K562 (cell line): Measurements from ENCODE around the gene RARA. TPM values are rescaled to one million over a fixed set of nuclear protein-coding genes. Genes with fewer than 3 reads are reported as not detected.
A peak's percentile ranks its signal among the peaks of the same experiment; 100 is the strongest.

Experiments used
- ATAC-seq: fragments of 200-7000 bp; cut with Tn5 transposase; 3 replicates; pipeline ENCODE4 v1.9.1; 2020; ENCODE audit warnings: moderate library complexity
- BruUV-seq: library from RNA; stranded (reverse); fragments of 400-500 nt; replicated peaks from 2 replicates; lab custom pipeline; 2021; lab: Mats Ljungman, UMichigan
- CTCF ChIA-PET: fragments of 300-600 bp; formaldehyde crosslinking; extraction: SDS; loops from one replicate; lab custom pipeline; 2021; ENCODE audit warnings: low intra/inter-chr PET ratio; lab: Yijun Ruan, JAX
- POLR2A ChIA-PET: fragments of 300-600, 350-650 bp; sonication (Branson Sonifier 250); formaldehyde crosslinking; extraction: SDS; loops from one replicate; lab custom pipeline; 2021; ENCODE audit warnings: antibody characterized with exemption, inconsistent platforms; lab: Yijun Ruan, JAX
- DNase-seq, 4 experiments: peaks; one replicate each; pipeline versions ENCODE4 v3.0.0 to v3.0.0-alpha.2; 2011 to 2018; ENCODE audit warnings: low spot score in 3 of 4, mixed read lengths in 3 of 4; ENCODE audit errors: extremely low read depth in 1 of 4
- FAIRE-seq: peaks from 2 replicates; lab custom pipeline; 2011; peaks lifted over from hg19 to GRCh38; lab: Jason Lieb, UNC
- H2AFZ ChIP-seq: 2 replicates; pipeline ENCODE4 v1.6.0; 2011; ENCODE audit warnings: low read depth, low read length, control low read depth, inconsistent platforms
- H3K27ac ChIP-seq: fragments of 200-600 bp; 3 replicates; pipeline ENCODE4 v1.8.0; 2011; ENCODE audit warnings: low read depth, mild to moderate bottlenecking, control low read depth, inconsistent platforms, low read length, moderate library complexity, mixed read lengths; ENCODE audit errors: extremely low read depth
- H3K27me3 ChIP-seq, 2 experiments: fragments of 300-600 bp in 1 of 2; 2 replicates in 1 of 2; 3 replicates in 1 of 2; pipeline versions ENCODE4 v1.6.0 to v1.8.0; 2011; ENCODE audit warnings: inconsistent platforms in 2 of 2, low read length in 2 of 2, mild to moderate bottlenecking in 1 of 2, mixed read lengths in 1 of 2, moderate library complexity in 1 of 2; ENCODE audit not compliant: control insufficient read depth in 2 of 2, insufficient read depth in 2 of 2
- H3K36me3 ChIP-seq: fragments of 300-600 bp; 3 replicates; pipeline ENCODE4 v1.8.0; 2011; ENCODE audit warnings: mild to moderate bottlenecking, low read length, inconsistent platforms; ENCODE audit not compliant: control insufficient read depth, insufficient read depth
- H3K4me1 ChIP-seq, 2 experiments: fragments of 200-600 bp in 1 of 2; replicated peaks in 1 of 2; 2 replicates in 1 of 2; 3 replicates in 1 of 2; pipeline versions ENCODE4 v1.5.1 to v1.8.0; 2011; ENCODE audit warnings: inconsistent platforms in 2 of 2, low read length in 2 of 2, mild to moderate bottlenecking in 1 of 2, mixed read lengths in 1 of 2, moderate library complexity in 1 of 2; ENCODE audit not compliant: control insufficient read depth in 2 of 2, insufficient read depth in 2 of 2
- H3K4me2 ChIP-seq: 2 replicates; pipeline ENCODE4 v1.6.1; 2011; ENCODE audit warnings: low read length, control low read depth, inconsistent platforms, mixed read lengths; ENCODE audit not compliant: insufficient read depth
- H3K4me3 ChIP-seq: fragments of 200-600 bp; sonication (generic), shearing (Covaris generic); 2 replicates; pipeline ENCODE4 v1.5.1; 2016; ENCODE audit warnings: control low read depth, inconsistent platforms
- H3K79me2 ChIP-seq: fragments of 200-600 bp; 3 replicates; pipeline ENCODE4 v1.8.0; 2011; ENCODE audit warnings: low read length, inconsistent platforms; ENCODE audit not compliant: control insufficient read depth, insufficient read depth
- H3K9ac ChIP-seq, 2 experiments: 2 replicates each; pipeline versions ENCODE4 v1.6.0 to v1.6.1; 2011; ENCODE audit warnings: low read depth in 2 of 2, low read length in 2 of 2, control low read depth in 1 of 2, inconsistent platforms in 1 of 2, mild to moderate bottlenecking in 1 of 2, mixed read lengths in 1 of 2; ENCODE audit not compliant: insufficient read depth in 1 of 2
- H3K9me1 ChIP-seq: one replicate; pipeline ENCODE4 v1.6.0; 2011; ENCODE audit warnings: inconsistent platforms, mild to moderate bottlenecking, low read length, moderate library complexity; ENCODE audit not compliant: control insufficient read depth, insufficient read depth
- H3K9me3 ChIP-seq: replicated peaks from 2 replicates; pipeline ENCODE4 v1.5.1; 2011; ENCODE audit warnings: low read depth, low read length, inconsistent platforms; ENCODE audit not compliant: control insufficient read depth, insufficient read depth
- H4K20me1 ChIP-seq: replicated peaks from 2 replicates; pipeline ENCODE4 v1.6.1; 2011; ENCODE audit warnings: low read length, inconsistent platforms, mixed read lengths; ENCODE audit not compliant: control insufficient read depth, insufficient read depth
- EGR1 ChIP-seq: fragments of 450-650 bp; conservative IDR thresholded peaks from 2 replicates; pipeline ENCODE4 v1.6.1; 2017; ENCODE audit warnings: mild to moderate bottlenecking
- POLR3G ChIP-seq: IDR thresholded peaks from 2 replicates; pipeline ENCODE4 v1.6.1; 2011; ENCODE audit not compliant: insufficient read length, insufficient replicate concordance; ENCODE audit errors: extremely low read depth
- RBBP5 ChIP-seq: fragments of 200-600 bp; sonication (generic); IDR thresholded peaks from 2 replicates; pipeline ENCODE4 v1.6.1; 2012; ENCODE audit warnings: borderline replicate concordance, mild to moderate bottlenecking, low read length, control low read depth, inconsistent platforms; ENCODE audit not compliant: insufficient read depth, poor library complexity, severe bottlenecking
- SMAD4 ChIP-seq: fragments of 250-450 bp; sonication (Bioruptor Pico); conservative IDR thresholded peaks from 2 replicates; pipeline ENCODE4 v1.8.0; 2021; ENCODE audit warnings: inconsistent platforms, mild to moderate bottlenecking, moderate library complexity
- U2AF1 ChIP-seq: fragments of 200-400 bp; formaldehyde crosslinking; optimal IDR thresholded peaks from 2 replicates; pipeline ENCODE3; 2017; ENCODE audit warnings: mild to moderate bottlenecking, low read depth, low read length, moderate library complexity
- ZBTB7A ChIP-seq: IDR thresholded peaks from 2 replicates; pipeline ENCODE4 v1.6.1; 2011; ENCODE audit warnings: low read depth, mild to moderate bottlenecking, low read length, moderate library complexity, borderline replicate concordance; ENCODE audit not compliant: control insufficient read depth
- ZNF184 ChIP-seq: sonication (generic); formaldehyde crosslinking; IDR thresholded peaks from 2 replicates; pipeline ENCODE4 v1.5.0; 2020; ENCODE audit warnings: missing genetic modification reagents
- ZNF311 ChIP-seq: fragments of 250-450 bp; sonication (Bioruptor Pico); IDR thresholded peaks from 2 replicates; pipeline ENCODE4 v1.4.0; 2020; ENCODE audit warnings: mild to moderate bottlenecking, moderate library complexity
- WGBS: fragments of 100-300 bp; shearing (Covaris generic); methylation state at CpG from one replicate; pipeline ENCODE4 v1.1.6; 2016; ENCODE audit warnings: low coverage, mixed read lengths; ENCODE audit not compliant: insufficient coverage; ENCODE audit errors: missing lambda C conversion rate; 5-methylcytosine and 5-hydroxymethylcytosine counted together
- in situ Hi-C: fragments of 300-500 bp; cut with MboI; formaldehyde crosslinking; loops from 4 replicates; pipeline ENCODE4 v1.15.0; 2018; ENCODE audit warnings: inconsistent platforms, mixed read lengths
- intact Hi-C: fragments of 100-400 bp; cut with micrococcal nuclease; formaldehyde crosslinking; loops from 2 replicates; pipeline ENCODE4 v1.14.2; 2022
- polyA plus RNA-seq, 8 experiments: library from polyadenylated mRNA; depleted of rRNA in 4 of 8; stranded (reverse) in 5 of 8; unstranded in 3 of 8; fragments of >200 nt; fragmentation: Nextera tagmentation in 2 of 8; fragmentation: Illumina TruSeq in 1 of 8; extraction: Ambion mirVana in 2 of 8; extraction: Trizol in 1 of 8; gene quantifications; 2 replicates each; pipeline versions ENCODE4 v1.2.1 to v1.2.3, GENCODE V29; 2011 to 2014; ENCODE audit warnings: inconsistent platforms in 1 of 8, missing spikeins in 1 of 8
- total RNA-seq, 7 experiments: library from RNA; depleted of rRNA in 6 of 7; stranded (reverse); fragments of >200 nt in 6 of 7; fragmentation: Illumina TruSeq in 2 of 7; extraction: Trizol in 2 of 7; gene quantifications; 2 replicates each; pipeline versions ENCODE4 v1.2.1 to v1.2.3, GENCODE V29; 2011 to 2021; ENCODE audit warnings: low replicate concordance in 1 of 7
- TF ChIP-seq, protein P1 (sequence below): fragments of 250-450 bp; sonication (Bioruptor Pico); IDR thresholded peaks from 2 replicates; pipeline ENCODE4 v1.4.0; 2020; ENCODE audit warnings: mild to moderate bottlenecking, moderate library complexity, borderline replicate concordance
- TF ChIP-seq, protein P2 (sequence below), 2 experiments: IDR thresholded peaks; 2 replicates each; pipeline ENCODE4 v1.6.1; 2011; ENCODE audit warnings: borderline replicate concordance in 1 of 2, control low read depth in 1 of 2, low read depth in 1 of 2, low read length in 1 of 2, mild to moderate bottlenecking in 1 of 2, mixed read lengths in 1 of 2, moderate library complexity in 1 of 2; ENCODE audit not compliant: insufficient read depth in 1 of 2, insufficient read length in 1 of 2, poor library complexity in 1 of 2, severe bottlenecking in 1 of 2; ENCODE audit errors: extremely low read depth in 1 of 2
- TF ChIP-seq, protein P3 (sequence below): fragments of 200-800 bp; sonication (Bioruptor generic); IDR thresholded peaks from 2 replicates; pipeline ENCODE4 v1.6.1; 2017; ENCODE audit warnings: missing genetic modification characterization, missing compliant biosample characterization

Gene RARA
- total and polyA plus RNA-seq, 9 of the 15 experiments (the other 6 are each of a cell fraction or from before 2014, with no cell fraction given) = 0.10 to 28.0 (median 7.9) TPM

DNA sequence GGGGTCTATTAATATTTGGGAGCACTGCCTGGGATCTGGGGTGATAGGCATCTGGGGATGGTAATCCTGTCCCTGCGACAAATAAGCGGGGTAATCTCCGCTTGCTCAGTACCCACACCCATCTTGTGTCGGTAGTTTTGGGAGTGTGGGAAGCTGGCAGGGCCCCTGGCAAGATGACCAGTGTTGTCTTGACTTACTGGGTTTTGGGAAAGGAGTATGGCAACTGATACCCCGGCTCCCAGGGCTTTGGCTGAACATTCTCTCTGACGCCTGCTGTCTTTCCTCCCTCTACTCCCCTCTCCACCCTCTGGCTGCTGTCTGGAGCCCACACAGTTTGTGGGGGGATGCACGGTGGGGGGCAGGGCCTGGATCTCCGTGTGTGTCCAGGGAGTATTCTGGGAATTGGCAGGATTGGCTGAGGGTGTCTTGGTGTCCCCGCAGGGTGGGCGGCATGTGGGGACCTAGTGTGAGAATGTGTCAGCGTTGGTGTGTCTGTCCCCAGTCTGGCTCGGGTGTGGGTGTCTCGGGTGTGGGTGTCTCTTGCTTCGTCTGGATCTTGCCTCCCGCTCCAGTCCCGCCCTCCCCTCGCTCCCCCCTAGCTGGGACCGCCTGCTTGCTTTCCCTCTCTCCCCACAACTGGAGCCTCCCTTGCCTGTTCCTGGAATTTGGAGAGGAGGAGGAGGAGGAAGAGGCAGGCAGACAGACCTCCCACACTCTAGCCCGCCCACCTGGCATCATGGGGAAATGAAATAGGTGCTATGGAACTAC is 12.0 kb downstream of the RARA start:
- peak overlapping the region in 1 of 2 experiments; percentile 82; a peak in 3 of 4 replicates for H3K9ac ChIP-seq
- TF ChIP-seq POLR3G = no peak
- no peak for TF ChIP-seq ZNF311 (CRISPR knock-in tag)
- TF ChIP-seq, protein P1, sequence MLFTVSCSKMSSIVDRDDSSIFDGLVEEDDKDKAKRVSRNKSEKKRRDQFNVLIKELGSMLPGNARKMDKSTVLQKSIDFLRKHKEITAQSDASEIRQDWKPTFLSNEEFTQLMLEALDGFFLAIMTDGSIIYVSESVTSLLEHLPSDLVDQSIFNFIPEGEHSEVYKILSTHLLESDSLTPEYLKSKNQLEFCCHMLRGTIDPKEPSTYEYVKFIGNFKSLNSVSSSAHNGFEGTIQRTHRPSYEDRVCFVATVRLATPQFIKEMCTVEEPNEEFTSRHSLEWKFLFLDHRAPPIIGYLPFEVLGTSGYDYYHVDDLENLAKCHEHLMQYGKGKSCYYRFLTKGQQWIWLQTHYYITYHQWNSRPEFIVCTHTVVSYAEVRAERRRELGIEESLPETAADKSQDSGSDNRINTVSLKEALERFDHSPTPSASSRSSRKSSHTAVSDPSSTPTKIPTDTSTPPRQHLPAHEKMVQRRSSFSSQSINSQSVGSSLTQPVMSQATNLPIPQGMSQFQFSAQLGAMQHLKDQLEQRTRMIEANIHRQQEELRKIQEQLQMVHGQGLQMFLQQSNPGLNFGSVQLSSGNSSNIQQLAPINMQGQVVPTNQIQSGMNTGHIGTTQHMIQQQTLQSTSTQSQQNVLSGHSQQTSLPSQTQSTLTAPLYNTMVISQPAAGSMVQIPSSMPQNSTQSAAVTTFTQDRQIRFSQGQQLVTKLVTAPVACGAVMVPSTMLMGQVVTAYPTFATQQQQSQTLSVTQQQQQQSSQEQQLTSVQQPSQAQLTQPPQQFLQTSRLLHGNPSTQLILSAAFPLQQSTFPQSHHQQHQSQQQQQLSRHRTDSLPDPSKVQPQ (CRISPR knock-in tag) = no peak
- TF ChIP-seq RBBP5 = peak; percentile 36
- peak; percentile 71 for TF ChIP-seq EGR1
- no peak for TF ChIP-seq ZNF184 (CRISPR knock-in tag)
- TF ChIP-seq, protein P2, sequence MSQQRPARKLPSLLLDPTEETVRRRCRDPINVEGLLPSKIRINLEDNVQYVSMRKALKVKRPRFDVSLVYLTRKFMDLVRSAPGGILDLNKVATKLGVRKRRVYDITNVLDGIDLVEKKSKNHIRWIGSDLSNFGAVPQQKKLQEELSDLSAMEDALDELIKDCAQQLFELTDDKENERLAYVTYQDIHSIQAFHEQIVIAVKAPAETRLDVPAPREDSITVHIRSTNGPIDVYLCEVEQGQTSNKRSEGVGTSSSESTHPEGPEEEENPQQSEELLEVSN (IDR thresholded peaks at IDR 0.05; ENCODE audit: borderline replicate concordance in 1 of 2, extremely low read depth in 1 of 2, insufficient read depth in 1 of 2, insufficient read length in 1 of 2, low read depth in 1 of 2, low read length in 1 of 2, poor library complexity in 1 of 2, severe bottlenecking in 1 of 2) = peak in 1 of 2 experiments; percentile 48
- TF ChIP-seq ZBTB7A = peak; percentile 45; the same call in 1 of the 2 replicates
- TF ChIP-seq SMAD4 = 0 out of 2 replicates have a peak, but pooled peaks have one; percentile 54
- no peak for TF ChIP-seq U2AF1
- TF ChIP-seq, protein P3, sequence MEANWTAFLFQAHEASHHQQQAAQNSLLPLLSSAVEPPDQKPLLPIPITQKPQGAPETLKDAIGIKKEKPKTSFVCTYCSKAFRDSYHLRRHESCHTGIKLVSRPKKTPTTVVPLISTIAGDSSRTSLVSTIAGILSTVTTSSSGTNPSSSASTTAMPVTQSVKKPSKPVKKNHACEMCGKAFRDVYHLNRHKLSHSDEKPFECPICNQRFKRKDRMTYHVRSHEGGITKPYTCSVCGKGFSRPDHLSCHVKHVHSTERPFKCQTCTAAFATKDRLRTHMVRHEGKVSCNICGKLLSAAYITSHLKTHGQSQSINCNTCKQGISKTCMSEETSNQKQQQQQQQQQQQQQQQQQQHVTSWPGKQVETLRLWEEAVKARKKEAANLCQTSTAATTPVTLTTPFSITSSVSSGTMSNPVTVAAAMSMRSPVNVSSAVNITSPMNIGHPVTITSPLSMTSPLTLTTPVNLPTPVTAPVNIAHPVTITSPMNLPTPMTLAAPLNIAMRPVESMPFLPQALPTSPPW = peak; percentile 46
- no peak for FAIRE-seq
- CTCF ChIA-PET = no interaction called here
- H3K9me1 ChIP-seq = peaks cover 6% of the 10 kb centered on the region
- no peak for ATAC-seq
- peaks cover 3% of the 10 kb centered on the region; the same call in 1 of the 2 replicates for H4K20me1 ChIP-seq
- H3K27ac ChIP-seq = peak overlapping the region; percentile 23; the same call in 2 of the 3 replicates
- no peaks in the 10 kb centered on the region for H3K9me3 ChIP-seq
- no peak overlapping the region for H2AFZ ChIP-seq
- in situ Hi-C loops = no loop called here
- H3K79me2 ChIP-seq = peaks cover 74% of the 10 kb centered on the region
- H3K27me3 ChIP-seq = no peaks in the 10 kb centered on the region
- H3K4me3 ChIP-seq = peak overlapping the region; percentile 15; the same call in 1 of the 2 replicates
- no TSS peak for BruUV-seq
- no peaks in the 10 kb centered on the region for H3K36me3 ChIP-seq
- WGBS = 36% methylated on average over 9 of the region's 19 CpGs
- H3K4me1 ChIP-seq = peaks cover 55 to 77% of the 10 kb centered on the region in 2 experiments
- DNase-seq = peak in 3 of 4 experiments; percentile 57 to 64 (median 62)
- POLR2A ChIA-PET = interaction anchor here (0.7 to 1.1 kb wide), 3 partner anchors 10 to 123 kb away, joined by 3 to 5 read pairs (median 5); no protein-coding TSS in a partner anchor
- peak overlapping the region; percentile 89 for H3K4me2 ChIP-seq
- intact Hi-C loops = no loop called here
